ENCODE measurements around the gene CFAP45.

The CFAP45 gene

GRCh38 chr1:159825564-159825963 lies 74.4 kb downstream of the CFAP45 start:
- DNase-seq (ENCODE audit: low read depth): no peak

- no peak for DNase-seq (ENCODE audit: low read depth)
Measured at GRCh38 chr1:159823406-159823805, 76.6 kb downstream of the CFAP45 start.

All from activated T-helper 1 cell treated with Interleukin-2 at 50 U/mL for 16 hours (primary cell).